Cardiac muscle cell (in vitro differentiated cells and primary cell): Measurements from ENCODE around the gene VSIR. TPM values are rescaled to one million over a fixed set of nuclear protein-coding genes. Genes with fewer than 3 reads are reported as not detected.
A peak's percentile ranks its signal among the peaks of the same experiment; 100 is the strongest.

ENCODE experiments used
- DNase-seq, 2 donors: peaks; one replicate each; pipeline versions ENCODE4 v3.0.0 to v3.0.0-alpha.2; 2010 to 2017; ENCODE audit warnings: low read depth in 1 of 2, low spot score in 1 of 2
- H3K27ac ChIP-seq: fragments of 200-600 bp; sonication (generic); 2 replicates; pipeline ENCODE4 v1.5.1; 2016
- H3K27me3 ChIP-seq: fragments of 200-600 bp; sonication (generic); 2 replicates; pipeline ENCODE4 v1.6.0; 2016; ENCODE audit warnings: control low read depth
- H3K36me3 ChIP-seq: fragments of 200-600 bp; sonication (generic); 2 replicates; pipeline ENCODE4 v1.5.1; 2016; ENCODE audit warnings: control low read depth
- H3K4me1 ChIP-seq: fragments of 200-600 bp; sonication (generic); 2 replicates; pipeline ENCODE4 v1.8.1; 2017; ENCODE audit warnings: low read depth, mild to moderate bottlenecking, mixed run types
- H3K4me3 ChIP-seq: fragments of 200-600 bp; sonication (generic); 2 replicates; pipeline ENCODE4 v1.5.1; 2016; ENCODE audit warnings: mild to moderate bottlenecking
- H3K9me3 ChIP-seq: fragments of 200-600 bp; sonication (generic); 2 replicates; pipeline ENCODE4 v1.5.1; 2017; ENCODE audit warnings: low read depth, mild to moderate bottlenecking, control low read depth
- CTCF ChIP-seq: IDR thresholded peaks from 2 replicates; pipeline ENCODE4 v1.5.1; 2012; ENCODE audit warnings: low read depth, mild to moderate bottlenecking, low read length
- polyA plus RNA-seq: library from polyadenylated mRNA; unstranded; fragments of >200 nt; fragmentation: Nextera tagmentation; extraction: Ambion mirVana; gene quantifications from 2 replicates; pipeline ENCODE4 v1.2.1, GENCODE V29; 2016
- total RNA-seq: library from RNA; depleted of rRNA; stranded (reverse); fragments of >200 nt; gene quantifications from 2 replicates; pipeline ENCODE4 v1.2.3, GENCODE V29; 2016

The VSIR gene
- total and polyA plus RNA-seq, 2 experiments from 2014 or later = 1.7 to 1.8 TPM

- no peaks in the 10 kb centered on the region for H3K36me3 ChIP-seq
- DNase-seq = peak; percentile 30 to 63
- H3K4me3 ChIP-seq = no peak overlapping the region
- H3K27ac ChIP-seq = peak overlapping the region; percentile 79
- H3K4me1 ChIP-seq = peaks cover 13% of the 10 kb centered on the region
- no peak for TF ChIP-seq CTCF
- no peaks in the 10 kb centered on the region for H3K9me3 ChIP-seq
- H3K27me3 ChIP-seq = no peaks in the 10 kb centered on the region
Measured at GRCh38 chr10:71727738-71728737, 45.3 kb downstream of the VSIR start.

- Histone ChIP-seq H3K27ac (peak overlapping the region; percentile 79), H3K36me3 (no peaks in the 10 kb centered on the region), H3K9me3 (no peaks in the 10 kb centered on the region), H3K4me3 (no peak overlapping the region), H3K4me1 (peaks cover 13% of the 10 kb centered on the region), H3K27me3 (no peaks in the 10 kb centered on the region)
- DNase-seq = no peak
- TF ChIP-seq CTCF = no peak
Measured at GRCh38 chr10:71727105-71727737, 46.1 kb downstream of the VSIR start.

- DNase-seq = no peak
- H3K36me3 ChIP-seq = no peaks in the 10 kb centered on the region
- TF ChIP-seq CTCF = no peak
- no peaks in the 10 kb centered on the region for H3K9me3 ChIP-seq
- no peaks in the 10 kb centered on the region for H3K27me3 ChIP-seq
- no peak overlapping the region for H3K27ac ChIP-seq
- H3K4me3 ChIP-seq = no peak overlapping the region
- peaks cover 13% of the 10 kb centered on the region for H3K4me1 ChIP-seq
Measured at GRCh38 chr10:71726580-71727104, 46.7 kb downstream of the VSIR start.

- peak; percentile 53 for TF ChIP-seq CTCF
Measured at GRCh38 chr10:71725998-71726579, 47.2 kb downstream of the VSIR start.

GRCh38 chr10:71725249-71725648 is 48.1 kb downstream of the VSIR start:
- no peaks in the 10 kb centered on the region for H3K36me3 ChIP-seq
- H3K4me1 ChIP-seq = peaks cover 13% of the 10 kb centered on the region
- DNase-seq = no peak
- TF ChIP-seq CTCF = no peak
- H3K4me3 ChIP-seq = no peak overlapping the region
- H3K9me3 ChIP-seq = no peaks in the 10 kb centered on the region
- H3K27me3 ChIP-seq = no peaks in the 10 kb centered on the region
- H3K27ac ChIP-seq = no peak overlapping the region

More at GRCh38 chr10:71725998-71726579, 47.2 kb downstream of the VSIR start:
- Histone ChIP-seq H3K4me1 (peaks cover 13% of the 10 kb centered on the region), H3K27me3 (no peaks in the 10 kb centered on the region), H3K9me3 (no peaks in the 10 kb centered on the region), H3K36me3 (no peaks in the 10 kb centered on the region), H3K4me3 (no peak overlapping the region), H3K27ac (no peak overlapping the region)
- peak in 1 of 2 donors; percentile 58 for DNase-seq
